ENCODE results near the gene FBXO9. TPM values are rescaled to one million over a fixed set of nuclear protein-coding genes. Genes with fewer than 3 reads are reported as not detected.

The FBXO9 gene
- total RNA-seq, 4 donors from 2014 or later = 35.2 to 113 (median 43.2) TPM

- H3K4me1 ChIP-seq = no peaks in the 10 kb centered on the region
- no peaks in the 10 kb centered on the region for H3K36me3 ChIP-seq
- H3K4me3 ChIP-seq = no peak overlapping the region
- H3K27me3 ChIP-seq = no peaks in the 10 kb centered on the region
- no peaks in the 10 kb centered on the region for H3K9me3 ChIP-seq
- DNase-seq (ENCODE audit: low spot score in 2 of 2) = no peak
- 82% methylated on average over 1 of the region's 1 CpG for WGBS
- no peak overlapping the region for H3K27ac ChIP-seq
- no peak for TF ChIP-seq POLR2AphosphoS5 (IDR thresholded peaks at IDR 0.05)
- TF ChIP-seq EP300 (IDR thresholded peaks at IDR 0.05) = no peak
- no peak for TF ChIP-seq POLR2A (IDR thresholded peaks at IDR 0.05)
- no peak for TF ChIP-seq CTCF (IDR thresholded peaks at IDR 0.05)
Observed at GRCh38 chr6:53119349-53119748, 54.1 kb downstream of the FBXO9 start.

- no peak overlapping the region for H3K27ac ChIP-seq
- WGBS = 25% methylated on average over 4 of the region's 4 CpGs
- H3K36me3 ChIP-seq = no peaks in the 10 kb centered on the region
- no peaks in the 10 kb centered on the region for H3K9me3 ChIP-seq
- H3K4me1 ChIP-seq = no peaks in the 10 kb centered on the region
- H3K4me3 ChIP-seq = no peak overlapping the region
- H3K27me3 ChIP-seq = no peaks in the 10 kb centered on the region
- DNase-seq (ENCODE audit: low spot score in 2 of 2) = no peak
- TF ChIP-seq CTCF (IDR thresholded peaks at IDR 0.05) (no peak), EP300 (IDR thresholded peaks at IDR 0.05) (no peak), POLR2AphosphoS5 (IDR thresholded peaks at IDR 0.05) (no peak), POLR2A (IDR thresholded peaks at IDR 0.05) (no peak)
Observed at GRCh38 chr6:53119772-53120409, 54.7 kb downstream of the FBXO9 start.

GRCh38 chr6:53124131-53124800 lies 59.1 kb downstream of the FBXO9 start:
- no peaks in the 10 kb centered on the region for H3K36me3 ChIP-seq
- H3K4me1 ChIP-seq = no peaks in the 10 kb centered on the region
- no peaks in the 10 kb centered on the region for H3K9me3 ChIP-seq
- no peak overlapping the region for H3K27ac ChIP-seq
- no peaks in the 10 kb centered on the region for H3K27me3 ChIP-seq
- WGBS = 91% methylated on average over 10 of the region's 10 CpGs
- DNase-seq (ENCODE audit: low spot score in 2 of 2) = no peak
- TF ChIP-seq POLR2A (IDR thresholded peaks at IDR 0.05) (no peak), CTCF (IDR thresholded peaks at IDR 0.05) (no peak), EP300 (IDR thresholded peaks at IDR 0.05) (no peak), POLR2AphosphoS5 (IDR thresholded peaks at IDR 0.05) (no peak)
- H3K4me3 ChIP-seq = no peak overlapping the region

GRCh38 chr6:53125276-53125675 lies 60.1 kb downstream of the FBXO9 start:
- Histone ChIP-seq H3K4me1 (no peaks in the 10 kb centered on the region), H3K4me3 (no peak overlapping the region), H3K9me3 (no peaks in the 10 kb centered on the region), H3K36me3 (no peaks in the 10 kb centered on the region), H3K27ac (no peak overlapping the region), H3K27me3 (no peaks in the 10 kb centered on the region)
- WGBS = 91% methylated on average over 4 of the region's 4 CpGs
- no peak for DNase-seq (ENCODE audit: low spot score in 2 of 2)
- TF ChIP-seq POLR2AphosphoS5 (IDR thresholded peaks at IDR 0.05) (no peak), CTCF (IDR thresholded peaks at IDR 0.05) (no peak), POLR2A (IDR thresholded peaks at IDR 0.05) (no peak), EP300 (IDR thresholded peaks at IDR 0.05) (no peak)

- TF ChIP-seq POLR2A (IDR thresholded peaks at IDR 0.05) (no peak), CTCF (IDR thresholded peaks at IDR 0.05) (no peak), POLR2AphosphoS5 (IDR thresholded peaks at IDR 0.05) (no peak), EP300 (IDR thresholded peaks at IDR 0.05) (no peak)
- no peak for DNase-seq (ENCODE audit: low spot score in 2 of 2)
Observed at GRCh38 chr6:53128842-53129241, 63.6 kb downstream of the FBXO9 start.

More at GRCh38 chr6:53128842-53129241, 63.6 kb downstream of the FBXO9 start:
- Histone ChIP-seq H3K4me3 (no peak overlapping the region), H3K4me1 (no peaks in the 10 kb centered on the region), H3K36me3 (no peaks in the 10 kb centered on the region), H3K27ac (no peak overlapping the region), H3K27me3 (no peaks in the 10 kb centered on the region), H3K9me3 (no peaks in the 10 kb centered on the region)
- 76% methylated on average over 5 of the region's 5 CpGs for WGBS
